GM12878 (cell line): Measurements from ENCODE around the gene ARHGAP1. TPM values are rescaled to one million over a fixed set of nuclear protein-coding genes. Genes with fewer than 3 reads are reported as not detected.

Experiments
- ATAC-seq: fragments of 200-7000 bp; cut with Tn5 transposase; 3 replicates; pipeline ENCODE4 v1.9.1; 2020; ENCODE audit warnings: mild to moderate bottlenecking, moderate library complexity
- BruUV-seq: library from RNA; stranded (reverse); fragments of 400-500 nt; replicated peaks from 2 replicates; lab custom pipeline; 2021; lab: Mats Ljungman, UMichigan
- CTCF ChIA-PET: fragments of 300-600 bp; sonication (Branson Sonifier 250); formaldehyde crosslinking; extraction: SDS; loops from one replicate; lab custom pipeline; 2021; ENCODE audit warnings: inconsistent platforms; lab: Yijun Ruan, JAX
- POLR2A ChIA-PET: fragments of 350-600 bp; formaldehyde crosslinking; extraction: SDS; loops from one replicate; lab custom pipeline; 2021; ENCODE audit warnings: inconsistent platforms; lab: Charles Lee
- RAD21 ChIA-PET: fragments of 300-600 bp; sonication (Branson Sonifier 250); formaldehyde crosslinking; loops from one replicate; lab custom pipeline; 2023; ENCODE audit warnings: antibody characterized with exemption; ENCODE audit not compliant: unreplicated experiment; lab: Charles Lee
- SMC1A ChIA-PET: fragments of 300-600 bp; sonication (Branson Sonifier 250); formaldehyde crosslinking; loops from one replicate; lab custom pipeline; 2023; ENCODE audit not compliant: unreplicated experiment, uncharacterized antibody; lab: Charles Lee
- DNase-seq: peaks from one replicate; pipeline ENCODE4 v3.0.0-alpha.2; 2011; ENCODE audit warnings: low read depth, low spot score
- FAIRE-seq: peaks from 3 replicates; lab custom pipeline; 2011; peaks lifted over from hg19 to GRCh38; lab: Jason Lieb, UNC
- H2AFZ ChIP-seq: 2 replicates; pipeline ENCODE4 v1.6.0; 2011; ENCODE audit warnings: low read depth, low read length, control low read depth; ENCODE audit not compliant: control insufficient read depth
- H3K27ac ChIP-seq: 2 replicates; pipeline ENCODE4 v1.5.1; 2011; ENCODE audit warnings: control low read depth; ENCODE audit not compliant: control insufficient read depth, insufficient read depth
- H3K27me3 ChIP-seq, 2 experiments: replicated peaks in 1 of 2; 2 replicates each; pipeline versions ENCODE4 v1.6.0 to v1.6.1; 2011; ENCODE audit warnings: low read length in 1 of 2; ENCODE audit not compliant: control insufficient read depth in 2 of 2, insufficient read depth in 2 of 2
- H3K36me3 ChIP-seq, 2 experiments: 2 replicates each; pipeline ENCODE4 v1.5.1; 2011; ENCODE audit warnings: low read length in 1 of 2; ENCODE audit not compliant: control insufficient read depth in 2 of 2, insufficient read depth in 2 of 2
- H3K4me1 ChIP-seq: 2 replicates; pipeline ENCODE4 v1.6.1; 2011; ENCODE audit warnings: mild to moderate bottlenecking, low read length, moderate library complexity, mixed read lengths; ENCODE audit not compliant: control insufficient read depth, insufficient read depth
- H3K4me2 ChIP-seq: 2 replicates; pipeline ENCODE4 v1.6.0; 2011; ENCODE audit warnings: control low read depth; ENCODE audit not compliant: control insufficient read depth, insufficient read depth
- H3K4me3 ChIP-seq: fragments of 200-600 bp; sonication (generic); 2 replicates; pipeline ENCODE4 v1.5.1; 2016
- H3K79me2 ChIP-seq: 2 replicates; pipeline ENCODE4 v1.6.0; 2011; ENCODE audit warnings: low read length; ENCODE audit not compliant: control insufficient read depth, insufficient read depth
- H3K9ac ChIP-seq: 2 replicates; pipeline ENCODE4 v1.8.0; 2011; ENCODE audit warnings: low read length, control low read depth, mixed read lengths; ENCODE audit not compliant: control insufficient read depth, insufficient read depth
- H3K9me3 ChIP-seq: replicated peaks from 3 replicates; pipeline ENCODE4 v1.5.1; 2011; ENCODE audit warnings: mild to moderate bottlenecking, low read length; ENCODE audit not compliant: control insufficient read depth, insufficient read depth
- H4K20me1 ChIP-seq: 2 replicates; pipeline ENCODE4 v1.6.0; 2011; ENCODE audit not compliant: control insufficient read depth, insufficient read depth
- ATF7 ChIP-seq: fragments of 450-650 bp; IDR thresholded peaks from 2 replicates; pipeline ENCODE4 v1.6.1; 2016; ENCODE audit warnings: low read depth, mild to moderate bottlenecking
- BACH1 ChIP-seq: fragments of 450-650 bp; IDR thresholded peaks from 2 replicates; pipeline ENCODE4 v1.6.1; 2017; ENCODE audit warnings: mild to moderate bottlenecking, borderline replicate concordance
- CBFB ChIP-seq: IDR thresholded peaks from 2 replicates; pipeline ENCODE4 v1.6.1; 2016; ENCODE audit warnings: antibody characterized with exemption, low read depth
- CHD4 ChIP-seq: fragments of 200-600 bp; sonication (generic); IDR thresholded peaks from 2 replicates; pipeline ENCODE4 v1.6.1; 2016; ENCODE audit warnings: mild to moderate bottlenecking
- EZH2 ChIP-seq: IDR thresholded peaks from 2 replicates; pipeline ENCODE4 v1.6.1; 2012; ENCODE audit warnings: low read depth, mild to moderate bottlenecking, control low read depth, inconsistent platforms, low read length, borderline replicate concordance; ENCODE audit not compliant: control insufficient read depth
- FOXM1 ChIP-seq: IDR thresholded peaks from 2 replicates; pipeline ENCODE4 v1.6.1; 2012; ENCODE audit warnings: low read depth, mild to moderate bottlenecking, inconsistent platforms, low read length, moderate library complexity
- GABPA ChIP-seq: IDR thresholded peaks from 2 replicates; pipeline ENCODE4 v1.6.1; 2014; ENCODE audit warnings: antibody characterized with exemption, low read depth, mild to moderate bottlenecking, inconsistent platforms
- HDGF ChIP-seq: fragments of 450-650 bp; IDR thresholded peaks from 2 replicates; pipeline ENCODE4 v1.6.1; 2016; ENCODE audit warnings: antibody characterized with exemption
- NFIC ChIP-seq: IDR thresholded peaks from 2 replicates; pipeline ENCODE4 v1.6.1; 2012; ENCODE audit warnings: low read depth, mild to moderate bottlenecking, inconsistent platforms, low read length, moderate library complexity
- NR2F1 ChIP-seq: fragments of 450-650 bp; conservative IDR thresholded peaks from 2 replicates; pipeline ENCODE4 v1.6.1; 2017; ENCODE audit warnings: mild to moderate bottlenecking
- RFX5 ChIP-seq: IDR thresholded peaks from 2 replicates; pipeline ENCODE4 v1.6.1; 2011; ENCODE audit warnings: low read depth, low read length, improper control_type of control experiment
- TARDBP ChIP-seq: IDR thresholded peaks from 2 replicates; pipeline ENCODE4 v1.6.1; 2016; ENCODE audit warnings: borderline replicate concordance
- ZNF207 ChIP-seq: fragments of 450-650 bp; IDR thresholded peaks from 2 replicates; pipeline ENCODE4 v1.6.1; 2014; ENCODE audit warnings: antibody characterized with exemption, mild to moderate bottlenecking, borderline replicate concordance
- ZNF384 ChIP-seq: IDR thresholded peaks from 2 replicates; pipeline ENCODE4 v1.6.1; 2012; ENCODE audit warnings: low read depth, mild to moderate bottlenecking, low read length, improper control_type of control experiment, borderline replicate concordance
- WGBS: methylation state at CpG from one replicate; pipeline ENCODE4 v1.1.6; 2016; ENCODE audit warnings: low lambda C conversion rate; ENCODE audit not compliant: insufficient replicate concordance, insufficient coverage; ENCODE audit errors: missing lambda C conversion rate; 5-methylcytosine and 5-hydroxymethylcytosine counted together
- in situ Hi-C: fragments of 300-500 bp; cut with MboI; formaldehyde crosslinking; loops from 9 replicates; pipeline ENCODE4 v1.14.3; 2018; ENCODE audit warnings: mixed read lengths
- intact Hi-C: fragments of 100-400 bp; cut with micrococcal nuclease; formaldehyde crosslinking; loops from one replicate; pipeline ENCODE4 v1.14.2; 2022; ENCODE audit not compliant: unreplicated experiment
- polyA plus RNA-seq, 11 experiments: library from polyadenylated mRNA; depleted of rRNA in 4 of 11; unstranded in 6 of 11; stranded (reverse) in 5 of 11; fragments of >200 nt; fragmentation: Nextera tagmentation in 4 of 11; fragmentation: Illumina TruSeq in 1 of 11; extraction: Ambion mirVana in 4 of 11; extraction: Trizol in 1 of 11; gene quantifications; 1 replicate in 1 of 11; 2 replicates in 10 of 11; pipeline versions ENCODE4 v1.2.1 to v1.2.3, GENCODE V29; 2011 to 2016; ENCODE audit warnings: inconsistent platforms in 2 of 11, missing spikeins in 2 of 11, low read depth in 1 of 11
- total RNA-seq, 4 experiments: library from RNA; depleted of rRNA in 3 of 4; stranded (reverse); fragments of >200 nt in 3 of 4; fragmentation: Illumina TruSeq in 1 of 4; extraction: Trizol in 1 of 4; gene quantifications; 2 replicates each; pipeline versions ENCODE4 v1.2.1 to v1.2.3, GENCODE V29; 2013 to 2021
- TF ChIP-seq, protein P1 (sequence below): fragments of 450-650 bp; IDR thresholded peaks from 2 replicates; pipeline ENCODE4 v1.6.1; 2017; ENCODE audit warnings: low read depth, mild to moderate bottlenecking, moderate library complexity
- TF ChIP-seq, protein P2 (sequence below): fragments of 450-650 bp; IDR thresholded peaks from 2 replicates; pipeline ENCODE4 v1.6.1; 2017; ENCODE audit warnings: mild to moderate bottlenecking, low read depth, inconsistent platforms; ENCODE audit not compliant: poor library complexity, severe bottlenecking

ARHGAP1 gene
- total and polyA plus RNA-seq, 10 of the 15 experiments (the other 5 are each of a cell fraction or from before 2014, with no cell fraction given), result 4.3 to 45.5 (median 23.2) TPM

DNA sequence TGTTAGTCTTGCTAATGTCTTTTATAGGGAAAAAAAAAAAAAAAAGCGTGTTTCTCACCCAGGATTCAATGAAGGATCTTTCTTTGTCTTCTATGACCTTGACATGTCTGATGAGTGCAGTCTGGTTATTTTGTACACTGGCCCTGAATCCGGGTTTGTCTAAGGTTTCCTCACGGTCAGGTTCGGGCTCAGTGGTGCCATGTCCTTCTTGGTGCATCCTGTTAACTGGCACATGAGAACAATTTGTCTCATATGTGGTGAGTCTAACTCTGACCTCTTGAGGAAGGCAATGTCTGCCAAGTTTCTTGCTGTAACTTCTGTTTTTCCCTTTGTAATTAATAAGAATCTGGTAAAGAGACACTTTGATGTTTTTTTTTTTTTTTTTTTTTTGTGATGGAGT lies 31.1 kb upstream of the ARHGAP1 start (continued):
- TF ChIP-seq ATF7, result no peak

DNA sequence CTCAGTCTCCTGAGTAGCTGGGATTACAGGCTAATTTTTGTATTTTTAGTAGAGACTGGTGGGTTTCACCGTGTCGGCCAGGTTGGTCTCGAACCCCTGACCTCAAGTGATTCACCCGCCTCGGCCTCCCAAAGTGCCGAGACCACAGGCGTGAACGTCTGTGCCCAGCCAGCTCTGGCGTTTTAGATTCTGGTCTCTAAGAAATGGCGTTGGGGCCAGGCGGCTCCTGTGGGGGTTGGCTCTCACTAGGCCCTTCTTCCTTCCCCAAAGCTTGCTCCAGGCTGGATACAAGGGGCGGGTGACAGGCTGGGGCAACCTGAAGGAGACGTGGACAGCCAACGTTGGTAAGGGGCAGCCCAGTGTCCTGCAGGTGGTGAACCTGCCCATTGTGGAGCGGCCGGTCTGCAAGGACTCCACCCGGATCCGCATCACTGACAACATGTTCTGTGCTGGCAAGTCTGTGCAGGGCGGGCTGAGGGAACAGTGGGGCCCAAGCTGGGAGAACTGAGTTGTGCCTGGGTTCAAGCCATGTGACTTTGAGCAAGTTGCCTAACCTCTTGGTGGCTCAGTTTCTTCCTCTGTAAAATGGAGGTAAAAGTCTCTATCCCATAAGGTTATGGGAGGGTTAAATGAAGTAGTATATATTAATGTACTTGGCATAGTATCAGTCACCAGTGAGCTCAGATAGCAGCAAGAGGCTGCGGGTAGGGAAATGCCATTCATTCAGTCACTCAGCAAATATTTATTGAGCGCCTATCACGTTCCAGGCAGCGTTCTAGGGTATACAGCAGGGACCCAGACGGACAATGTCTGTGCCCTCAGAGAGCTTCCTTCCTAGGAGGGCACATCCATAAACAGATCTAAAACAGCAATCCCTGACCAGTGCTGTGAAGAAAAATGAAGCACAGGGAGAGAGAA lies 28.9 kb upstream of the ARHGAP1 start:
- RAD21 ChIA-PET, result interaction anchor here (0.6 kb wide), 1 partner anchor 11 kb away, joined by 4 read pairs; no protein-coding TSS in a partner anchor

More for the DNA sequence above, 28.9 kb upstream of the ARHGAP1 start:
- Histone ChIP-seq H4K20me1 (no peaks in the 10 kb centered on the region), H3K4me3 (no peak overlapping the region), H3K27ac (no peak overlapping the region), H3K9ac (no peak overlapping the region), H3K79me2 (no peaks in the 10 kb centered on the region), H3K4me2 (no peak overlapping the region), H3K9me3 (no peaks in the 10 kb centered on the region), H3K36me3 (no peaks in the 10 kb centered on the region), H2AFZ (no peak overlapping the region), H3K4me1 (no peaks in the 10 kb centered on the region), H3K27me3 (no peaks in the 10 kb centered on the region)
- ChIA-PET CTCF (interaction anchor here (0.6 kb wide), 1 partner anchor 411 kb away, joined by 4 read pairs; no protein-coding TSS in a partner anchor), SMC1A (no interaction called here), POLR2A (no interaction called here)
- ATAC-seq (no peak), FAIRE-seq (no peak), DNase-seq (no peak)
- intact Hi-C loops (no loop called here), in situ Hi-C loops (no loop called here)
- WGBS, result 63% methylated on average over 21 of the region's 24 CpGs
- no peak for TF ChIP-seq HDGF
- TF ChIP-seq CHD4, result no peak
- TF ChIP-seq, protein P1, sequence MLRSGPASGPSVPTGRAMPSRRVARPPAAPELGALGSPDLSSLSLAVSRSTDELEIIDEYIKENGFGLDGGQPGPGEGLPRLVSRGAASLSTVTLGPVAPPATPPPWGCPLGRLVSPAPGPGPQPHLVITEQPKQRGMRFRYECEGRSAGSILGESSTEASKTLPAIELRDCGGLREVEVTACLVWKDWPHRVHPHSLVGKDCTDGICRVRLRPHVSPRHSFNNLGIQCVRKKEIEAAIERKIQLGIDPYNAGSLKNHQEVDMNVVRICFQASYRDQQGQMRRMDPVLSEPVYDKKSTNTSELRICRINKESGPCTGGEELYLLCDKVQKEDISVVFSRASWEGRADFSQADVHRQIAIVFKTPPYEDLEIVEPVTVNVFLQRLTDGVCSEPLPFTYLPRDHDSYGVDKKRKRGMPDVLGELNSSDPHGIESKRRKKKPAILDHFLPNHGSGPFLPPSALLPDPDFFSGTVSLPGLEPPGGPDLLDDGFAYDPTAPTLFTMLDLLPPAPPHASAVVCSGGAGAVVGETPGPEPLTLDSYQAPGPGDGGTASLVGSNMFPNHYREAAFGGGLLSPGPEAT, result no peak
- no peak for TF ChIP-seq TARDBP
- TF ChIP-seq ZNF207, result no peak
- no peak for TF ChIP-seq ZNF384
- no peak for TF ChIP-seq FOXM1
- TF ChIP-seq NFIC, result no peak
- TF ChIP-seq GABPA, result no peak
- TF ChIP-seq EZH2, result no peak
- TF ChIP-seq CBFB, result no peak
- no peak for TF ChIP-seq BACH1
- TF ChIP-seq NR2F1, result no peak
- TF ChIP-seq RFX5, result no peak
- TF ChIP-seq, protein P2, sequence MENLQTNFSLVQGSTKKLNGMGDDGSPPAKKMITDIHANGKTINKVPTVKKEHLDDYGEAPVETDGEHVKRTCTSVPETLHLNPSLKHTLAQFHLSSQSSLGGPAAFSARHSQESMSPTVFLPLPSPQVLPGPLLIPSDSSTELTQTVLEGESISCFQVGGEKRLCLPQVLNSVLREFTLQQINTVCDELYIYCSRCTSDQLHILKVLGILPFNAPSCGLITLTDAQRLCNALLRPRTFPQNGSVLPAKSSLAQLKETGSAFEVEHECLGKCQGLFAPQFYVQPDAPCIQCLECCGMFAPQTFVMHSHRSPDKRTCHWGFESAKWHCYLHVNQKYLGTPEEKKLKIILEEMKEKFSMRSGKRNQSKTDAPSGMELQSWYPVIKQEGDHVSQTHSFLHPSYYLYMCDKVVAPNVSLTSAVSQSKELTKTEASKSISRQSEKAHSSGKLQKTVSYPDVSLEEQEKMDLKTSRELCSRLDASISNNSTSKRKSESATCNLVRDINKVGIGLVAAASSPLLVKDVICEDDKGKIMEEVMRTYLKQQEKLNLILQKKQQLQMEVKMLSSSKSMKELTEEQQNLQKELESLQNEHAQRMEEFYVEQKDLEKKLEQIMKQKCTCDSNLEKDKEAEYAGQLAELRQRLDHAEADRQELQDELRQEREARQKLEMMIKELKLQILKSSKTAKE, result no peak
- no TSS peak for BruUV-seq
